NCI-H2029 (cell line): ENCODE results near the gene TAS2R43.
"Not testable (repeated sequence)": the region's sequence is repeated elsewhere in the genome, so short reads cannot be mapped to it uniquely, and the experiment has no call there.

Source experiments
- DNase-seq: peaks from one replicate; lab custom pipeline; 2025; lab: John Stamatoyannopoulos, UW

Gene TAS2R43

DNA sequence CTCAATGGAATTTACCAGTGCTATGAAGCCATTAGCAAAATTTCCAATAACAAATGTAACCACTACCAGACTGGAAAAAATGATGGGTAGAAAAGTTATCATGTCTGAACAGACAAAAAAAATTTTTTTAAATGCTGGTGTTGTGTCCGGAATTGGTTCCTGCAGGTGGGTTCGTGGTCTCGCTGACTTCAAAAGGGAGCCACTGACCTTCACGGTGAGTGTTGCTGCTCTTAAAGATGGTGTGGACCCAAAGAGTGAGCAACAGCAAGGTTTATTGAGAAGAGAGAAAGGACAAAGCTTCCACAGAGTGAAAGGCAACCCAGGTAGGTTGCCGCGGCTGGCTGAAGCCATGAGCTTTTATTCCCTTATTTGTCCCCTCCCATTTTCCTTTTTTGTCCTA lies at the start of gene TAS2R43:
TAS2R43 (minus strand) TSS at position 186 of the 400 bp plus-strand sequence; CDS start at position 102, 84 bp downstream.
- DNase-seq: no peak

DNA sequence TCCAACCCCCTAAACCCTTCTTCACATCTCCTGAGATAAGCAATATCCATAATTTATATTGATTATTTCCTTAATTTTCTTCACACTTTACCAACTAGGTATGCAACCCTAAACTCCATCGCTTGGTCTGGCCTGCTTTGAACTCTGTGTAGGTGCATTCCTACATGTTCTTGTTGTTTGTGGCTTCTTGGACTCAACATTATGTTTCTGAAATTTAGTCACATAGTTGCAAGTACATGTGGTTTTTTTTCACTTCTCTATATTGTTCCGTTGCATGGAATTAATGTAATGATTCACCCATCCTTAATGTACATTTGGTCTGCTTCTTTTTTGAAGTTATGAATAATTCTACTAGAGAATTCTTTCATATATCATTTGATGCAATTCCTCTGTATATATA lies 44.0 kb upstream of the TAS2R43 start:
- no peak for DNase-seq

- DNase-seq: no peak
Measured at GRCh38 chr12:11134305-11134704, 42.2 kb upstream of the TAS2R43 start, which contains the start of gene TAS2R30. TAS2R30 (minus strand) TSS chr12:11134644; CDS start chr12:11134244, 400 bp downstream.

DNA sequence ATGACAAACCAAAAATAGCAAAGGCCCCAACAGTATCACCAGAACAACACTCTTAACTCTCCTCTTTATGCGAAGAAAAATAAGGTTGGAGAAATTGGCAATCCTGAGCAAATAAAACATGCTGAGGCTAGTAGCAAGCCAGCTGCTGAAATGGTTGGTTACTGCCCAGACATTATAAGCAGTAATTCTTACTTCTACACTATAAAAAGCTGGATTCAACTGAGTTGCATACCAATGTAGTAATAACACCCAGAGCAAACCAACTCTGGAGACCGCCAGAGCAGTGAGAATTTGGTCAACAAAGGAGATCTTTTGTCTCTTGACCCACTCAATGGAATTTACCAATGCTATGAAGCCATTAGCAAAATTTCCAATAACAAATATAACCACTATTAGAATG lies 41.7 kb upstream of the TAS2R43 start:
- DNase-seq: no peak

GRCh38 chr12:11133162-11133561 lies 41.0 kb upstream of the TAS2R43 start:
- DNase-seq: no peak

DNA sequence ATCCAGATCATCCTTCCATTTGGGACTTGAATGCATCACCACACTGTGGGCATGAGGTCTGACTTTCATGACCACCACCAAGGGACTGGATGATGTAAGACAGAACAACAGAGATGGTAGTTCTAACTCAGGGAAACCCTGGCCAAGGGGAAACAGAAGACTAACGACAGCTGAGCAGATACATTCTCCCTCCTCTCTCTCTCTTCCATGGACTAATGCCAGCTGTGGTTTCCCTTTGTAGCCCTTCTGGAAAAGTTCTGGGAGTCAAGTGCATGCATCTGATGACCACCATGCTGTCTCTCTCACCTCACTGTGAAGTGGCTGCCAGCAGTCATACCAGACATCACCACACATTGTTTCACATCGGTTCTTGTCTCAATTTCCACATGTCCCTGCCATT lies 38.9 kb upstream of the TAS2R43 start:
- DNase-seq: no peak

GRCh38 chr12:11130382-11130781 lies 38.3 kb upstream of the TAS2R43 start:
- no peak for DNase-seq

DNA sequence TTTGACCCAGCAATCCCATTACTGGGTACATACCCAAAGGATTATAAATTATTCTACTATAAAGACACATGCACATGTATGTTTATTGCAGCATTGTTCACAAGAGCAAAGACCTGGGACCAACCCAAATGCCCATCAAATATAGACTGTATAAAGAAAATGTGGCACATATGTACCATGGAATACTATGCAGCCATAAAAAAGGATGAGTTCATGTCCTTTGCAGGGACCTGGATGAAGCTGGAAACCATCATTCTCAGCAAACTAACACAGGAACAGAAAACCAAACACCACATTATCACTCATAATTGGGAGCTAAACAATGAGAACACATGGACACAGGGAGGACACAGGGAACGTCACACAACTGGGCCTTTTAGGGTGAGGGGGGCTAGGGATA lies 22.0 kb upstream of the TAS2R43 start:
- DNase-seq: not testable (repeated sequence)

DNA sequence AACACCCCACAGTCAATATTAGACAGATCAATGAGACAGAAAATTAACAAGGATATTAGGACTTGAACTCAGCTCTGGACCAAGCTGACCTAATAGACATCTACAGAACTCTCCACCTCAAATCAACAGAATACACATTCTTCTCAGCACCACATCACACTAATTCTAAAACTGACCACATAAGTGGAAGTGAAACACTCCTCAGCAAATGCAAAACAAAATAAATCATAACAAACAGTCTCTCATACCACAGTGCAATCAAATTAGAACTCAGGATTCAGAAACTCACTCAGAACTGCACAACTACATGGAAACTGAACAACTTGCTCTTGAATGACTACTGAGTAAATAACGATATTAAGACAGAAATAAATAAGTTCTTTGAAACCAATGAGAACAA lies 19.1 kb upstream of the TAS2R43 start:
- not testable (repeated sequence) for DNase-seq

DNA sequence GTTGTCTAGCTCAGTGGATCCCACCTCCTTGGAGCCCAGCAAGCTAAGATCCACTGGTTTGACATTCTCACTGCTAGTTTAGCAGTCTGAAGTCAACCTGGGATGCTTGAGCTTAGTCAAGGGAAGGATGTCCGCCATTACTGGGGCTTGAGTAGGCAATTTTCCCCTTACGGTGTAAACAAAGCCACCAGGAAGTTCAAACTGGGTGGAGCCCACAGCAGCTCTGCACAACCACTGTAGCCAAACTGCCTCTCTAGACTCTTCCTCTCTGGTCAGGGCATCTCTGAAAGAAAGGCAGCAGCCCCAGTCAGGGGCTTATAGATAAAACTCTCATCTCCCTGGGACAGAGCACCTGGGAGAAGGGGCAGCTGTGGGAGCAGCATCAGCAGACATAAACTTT lies 16.7 kb upstream of the TAS2R43 start:
- DNase-seq: no peak

GRCh38 chr12:11107719-11108118 lies 15.6 kb upstream of the TAS2R43 start:
- no peak for DNase-seq

DNA sequence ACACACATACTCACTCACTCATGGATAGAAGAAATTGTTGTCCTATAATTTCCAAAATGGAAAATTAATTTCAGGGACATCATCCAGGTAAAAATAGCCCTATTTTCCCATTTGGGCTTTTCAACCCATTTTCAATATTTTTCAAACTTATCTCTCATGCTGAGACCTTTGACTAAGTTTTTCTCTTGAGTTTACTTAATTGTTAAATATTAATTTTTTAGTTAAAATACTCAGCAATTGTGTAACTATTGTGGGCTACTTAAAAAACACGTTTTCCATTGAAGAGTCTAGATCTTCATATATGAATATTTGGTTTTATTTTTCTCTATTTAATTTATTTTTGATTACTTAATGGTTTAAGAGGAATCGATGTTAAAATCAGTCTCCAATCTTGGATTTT lies 14.2 kb upstream of the TAS2R43 start:
- no peak for DNase-seq

DNA sequence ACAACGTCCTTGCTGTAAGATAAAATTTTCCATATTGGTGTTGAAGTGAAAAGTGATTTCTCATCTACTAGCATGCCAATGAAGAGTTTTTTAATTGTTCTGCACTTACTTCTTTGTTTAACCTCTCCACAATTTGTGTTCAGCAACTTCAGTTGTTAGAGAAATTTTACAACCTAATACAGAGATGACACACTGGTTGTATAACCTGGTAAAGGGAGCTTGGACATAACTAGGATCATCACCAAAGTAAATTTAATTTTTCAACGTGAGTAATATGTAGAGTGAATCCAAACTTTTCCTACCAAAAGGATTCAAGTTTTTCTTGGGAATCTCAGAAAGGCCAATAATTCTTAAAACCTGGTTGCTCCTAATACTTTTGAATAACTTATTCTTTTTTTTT lies 13.4 kb upstream of the TAS2R43 start:
- DNase-seq: no peak

DNA sequence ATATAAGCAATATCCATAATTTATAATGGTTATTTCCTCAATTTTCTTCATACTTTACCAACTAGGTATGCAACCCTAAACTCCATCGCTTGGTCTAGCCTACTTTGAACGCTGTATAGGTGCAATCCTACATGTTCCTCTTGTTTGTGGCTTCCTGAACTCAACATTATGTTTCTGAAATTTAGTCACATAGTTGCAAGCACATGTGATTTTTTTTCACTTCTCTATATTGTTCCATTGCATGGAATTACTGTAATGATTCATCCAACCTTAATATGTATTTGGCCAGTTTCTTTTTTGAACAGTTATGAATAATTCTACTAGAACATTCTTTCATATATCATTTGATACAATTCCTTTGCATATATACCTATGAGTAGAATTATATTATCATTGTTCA lies 2.8 kb upstream of the TAS2R43 start:
- DNase-seq: not testable (repeated sequence)

DNA sequence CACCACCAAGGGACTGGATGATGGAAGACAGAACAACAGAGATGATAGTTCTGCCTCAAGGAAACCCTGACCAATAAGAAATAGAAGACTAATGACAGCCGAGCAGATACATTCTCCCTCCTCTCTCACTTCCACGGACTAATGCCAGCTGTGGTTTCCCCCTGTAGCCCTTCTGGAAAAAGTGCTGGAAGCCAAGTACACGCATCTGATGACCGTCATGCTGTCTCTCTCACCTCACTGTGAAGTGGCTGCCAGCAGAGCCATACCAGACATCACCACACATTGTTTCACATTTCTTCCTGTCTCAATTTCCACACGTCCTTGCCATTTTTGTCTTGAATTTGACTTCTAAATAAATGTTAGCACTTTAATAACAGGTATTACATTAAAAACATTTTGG lies 2.9 kb downstream of the TAS2R43 start:
- no peak for DNase-seq

- no peak for DNase-seq
Measured at GRCh38 chr12:11085419-11085818, 6.7 kb downstream of the TAS2R43 start.

DNA sequence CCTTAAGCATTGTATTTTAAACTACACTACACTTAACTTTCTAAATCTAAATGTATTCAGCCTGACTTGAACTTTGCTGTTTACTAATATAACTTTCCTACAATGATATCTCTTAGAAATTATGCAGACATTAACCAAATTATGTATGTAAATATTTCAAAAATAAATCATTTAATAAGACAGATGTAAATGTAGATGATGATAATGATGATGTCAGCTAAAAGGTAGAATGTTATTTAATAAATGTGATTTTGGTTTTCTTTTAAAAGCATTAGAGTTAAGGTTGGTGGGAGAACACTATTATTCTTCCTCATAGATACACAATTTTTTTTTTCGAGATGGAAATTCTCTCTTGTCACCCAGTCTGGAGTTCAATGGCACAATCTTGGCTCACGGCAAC lies 10.1 kb downstream of the TAS2R43 start:
- DNase-seq: no peak

- DNase-seq: no peak
Measured at GRCh38 chr12:11078246-11078645, 13.9 kb downstream of the TAS2R43 start.

DNA sequence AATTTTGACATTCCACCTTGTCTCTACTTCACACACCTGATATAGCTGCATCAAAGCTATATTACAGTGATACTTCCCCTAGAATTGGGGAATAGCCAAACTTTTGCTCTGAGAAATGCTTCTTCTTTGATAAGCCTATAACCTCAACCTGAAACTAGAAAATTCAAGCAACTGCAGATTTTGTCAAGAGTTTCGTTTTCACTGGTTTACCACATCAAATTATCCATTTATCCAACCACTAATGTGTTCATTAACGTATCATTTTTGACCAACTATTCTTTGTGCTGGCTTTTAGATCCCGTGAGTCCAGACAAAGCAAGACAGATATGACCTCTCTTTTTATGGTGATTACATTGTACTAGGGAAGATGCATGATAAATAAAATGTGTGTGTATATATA lies 16.5 kb downstream of the TAS2R43 start:
- DNase-seq: no peak

DNA sequence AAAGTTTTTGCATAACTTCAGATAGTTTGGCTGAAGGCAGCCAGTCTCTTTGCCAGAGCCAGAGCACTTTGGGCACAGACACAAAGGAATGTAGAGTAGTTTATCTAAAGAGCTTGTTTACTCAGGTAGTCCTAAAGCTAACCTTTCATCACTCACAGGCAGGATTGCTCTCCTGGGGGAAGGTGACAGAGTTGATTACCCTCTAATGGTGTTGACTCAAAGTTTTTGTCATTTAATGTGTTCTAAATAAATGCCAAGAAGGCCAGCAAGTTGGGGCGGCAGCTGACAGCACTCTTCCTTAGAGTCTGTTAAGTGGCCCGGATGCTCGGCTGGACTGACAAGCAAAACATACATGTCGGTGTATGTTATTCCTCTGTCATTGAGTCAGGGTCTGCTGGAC lies 20.7 kb downstream of the TAS2R43 start:
- no peak for DNase-seq

DNA sequence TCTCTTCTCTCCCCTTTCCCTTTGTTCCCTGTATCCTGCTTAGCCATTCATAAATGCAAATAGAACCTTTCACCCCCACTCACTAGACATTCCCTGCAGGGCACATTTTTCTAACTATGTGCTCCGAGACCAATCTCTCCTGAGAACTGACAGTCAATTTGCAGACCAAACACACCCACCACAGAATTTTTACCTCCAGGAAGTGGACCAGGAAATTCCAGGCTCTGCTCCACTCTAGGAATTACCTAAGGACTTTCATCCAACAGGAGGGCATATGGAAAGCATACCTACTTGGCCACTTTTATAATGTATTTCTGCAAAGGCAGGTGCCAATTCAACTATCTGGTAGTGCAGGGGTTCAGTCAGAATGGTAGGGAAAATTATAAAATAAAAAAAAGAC lies 21.1 kb downstream of the TAS2R43 start:
- DNase-seq: no peak

DNA sequence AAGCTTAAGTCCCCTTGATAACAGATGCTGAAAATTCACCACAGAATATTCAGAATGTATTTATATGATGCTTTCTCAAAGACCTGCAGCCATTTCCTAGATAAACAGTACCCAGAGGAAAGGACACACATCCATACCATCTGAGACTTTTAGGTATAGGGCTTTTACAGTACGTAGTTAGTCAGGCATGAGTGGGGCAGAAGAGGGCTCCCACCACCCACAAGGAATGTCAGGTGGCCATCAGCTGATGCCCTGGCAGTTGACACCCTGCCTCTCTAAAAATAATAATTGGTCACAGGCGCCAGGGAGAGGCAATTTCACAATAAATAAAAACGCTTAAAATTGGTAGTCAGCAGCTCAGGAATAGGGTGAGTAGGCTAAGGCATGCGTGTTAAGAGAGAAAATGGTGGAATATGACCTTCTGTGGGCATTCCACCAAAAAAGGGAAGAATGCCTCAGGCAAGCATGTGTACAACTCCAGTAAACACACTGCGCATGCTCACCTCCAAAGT lies 22.2 kb downstream of the TAS2R43 start:
- no peak for DNase-seq

- DNase-seq: no peak
Measured at GRCh38 chr12:11067514-11067913, 24.6 kb downstream of the TAS2R43 start.

- DNase-seq: not testable (repeated sequence)
Measured at GRCh38 chr12:11062194-11062593, 29.9 kb downstream of the TAS2R43 start, which contains the start of gene TAS2R46. TAS2R46 (minus strand) TSS chr12:11062294; CDS start chr12:11062294, 0 bp downstream.

DNA sequence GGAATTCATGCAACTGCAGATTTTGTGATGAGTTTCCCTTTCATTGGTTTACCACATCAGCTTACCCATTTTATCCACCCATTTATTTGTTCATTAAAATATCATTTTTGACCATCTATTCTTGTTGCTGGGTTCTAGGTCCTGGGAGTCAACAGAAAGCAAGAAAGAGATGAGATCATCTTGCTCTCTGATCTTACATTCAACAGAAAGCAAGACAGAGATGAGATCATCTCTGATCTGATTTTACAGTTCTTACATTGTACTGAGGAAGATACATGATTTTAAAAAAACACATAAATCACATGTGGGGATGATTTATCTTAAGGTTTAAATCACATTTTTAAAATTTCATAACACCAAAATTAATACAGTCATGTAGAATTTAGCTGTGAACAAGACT lies 32.3 kb downstream of the TAS2R43 start:
- no peak for DNase-seq
